ENCODE results near the gene PCDH10. TPM values are rescaled to one million over a fixed set of nuclear protein-coding genes. Genes with fewer than 3 reads are reported as not detected.

PCDH10 gene
- total and polyA plus RNA-seq, 10 of the 15 experiments (the other 5 are each of a cell fraction or from before 2014, with no cell fraction given), result under 0.01 to 0.38 (median 0.02) TPM; not detected in 6

GRCh38 chr4:133151691-133152329, 2.7 kb downstream of the PCDH10 start (continued):
- TF ChIP-seq IRF3 (IDR thresholded peaks at IDR 0.05), result no peak
- TF ChIP-seq, protein P1, sequence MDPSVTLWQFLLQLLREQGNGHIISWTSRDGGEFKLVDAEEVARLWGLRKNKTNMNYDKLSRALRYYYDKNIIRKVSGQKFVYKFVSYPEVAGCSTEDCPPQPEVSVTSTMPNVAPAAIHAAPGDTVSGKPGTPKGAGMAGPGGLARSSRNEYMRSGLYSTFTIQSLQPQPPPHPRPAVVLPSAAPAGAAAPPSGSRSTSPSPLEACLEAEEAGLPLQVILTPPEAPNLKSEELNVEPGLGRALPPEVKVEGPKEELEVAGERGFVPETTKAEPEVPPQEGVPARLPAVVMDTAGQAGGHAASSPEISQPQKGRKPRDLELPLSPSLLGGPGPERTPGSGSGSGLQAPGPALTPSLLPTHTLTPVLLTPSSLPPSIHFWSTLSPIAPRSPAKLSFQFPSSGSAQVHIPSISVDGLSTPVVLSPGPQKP (IDR thresholded peaks at IDR 0.05; ENCODE audit: low read depth, low read length), result no peak
- TF ChIP-seq ZZZ3 (IDR thresholded peaks at IDR 0.05; ENCODE audit: control insufficient read depth, insufficient read length, low read depth), result no peak
- no peak for TF ChIP-seq RUNX3 (IDR thresholded peaks at IDR 0.05; ENCODE audit: low read length)
- TF ChIP-seq MEF2B (IDR thresholded peaks at IDR 0.05; ENCODE audit: partially characterized antibody, poor library complexity, severe bottlenecking), result no peak
- no peak for TF ChIP-seq SUZ12 (IDR thresholded peaks at IDR 0.05; ENCODE audit: unreplicated experiment)
- no peak for TF ChIP-seq EP300 (IDR thresholded peaks at IDR 0.05; ENCODE audit: borderline replicate concordance in 1 of 2, control insufficient read depth in 1 of 2, low read depth in 2 of 2, low read length in 2 of 2)
- no peak for TF ChIP-seq EED (IDR thresholded peaks at IDR 0.05; ENCODE audit: low read depth)

DNA sequence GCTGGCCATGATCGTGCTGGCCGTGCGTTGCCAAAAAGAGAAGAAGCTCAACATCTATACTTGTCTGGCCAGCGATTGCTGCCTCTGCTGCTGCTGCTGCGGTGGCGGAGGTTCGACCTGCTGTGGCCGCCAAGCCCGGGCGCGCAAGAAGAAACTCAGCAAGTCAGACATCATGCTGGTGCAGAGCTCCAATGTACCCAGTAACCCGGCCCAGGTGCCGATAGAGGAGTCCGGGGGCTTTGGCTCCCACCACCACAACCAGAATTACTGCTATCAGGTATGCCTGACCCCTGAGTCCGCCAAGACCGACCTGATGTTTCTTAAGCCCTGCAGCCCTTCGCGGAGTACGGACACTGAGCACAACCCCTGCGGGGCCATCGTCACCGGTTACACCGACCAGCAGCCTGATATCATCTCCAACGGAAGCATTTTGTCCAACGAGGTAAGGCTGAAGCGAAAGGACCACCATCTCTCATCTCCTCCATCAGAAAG, 3.3 kb downstream of the PCDH10 start:
- ChIA-PET POLR2A (no interaction called here), RAD21 (ENCODE audit: unreplicated experiment) (interaction anchor here (2.6 kb wide), 1 partner anchor 13 kb away, joined by 12 read pairs; no protein-coding TSS in a partner anchor), SMC1A (ENCODE audit: uncharacterized antibody, unreplicated experiment) (interaction anchor here (1.0 kb wide), 1 partner anchor 13 kb away, joined by 3 read pairs; no protein-coding TSS in a partner anchor), CTCF (interaction anchor here (2.7 to 3.0 kb wide), 2 partner anchors 9 to 168 kb away, joined by 12 to 14 read pairs; no protein-coding TSS in a partner anchor)
- no TSS peak for BruUV-seq (replicated peaks)
- H4K20me1 ChIP-seq (ENCODE audit: control insufficient read depth, insufficient read depth), result no peaks in the 10 kb centered on the region
- in situ Hi-C loops (cut with MboI), result no loop called here
- no peak overlapping the region for H3K9ac ChIP-seq (ENCODE audit: control insufficient read depth, insufficient read depth, low read length)
- ATAC-seq (no peak), DNase-seq (ENCODE audit: low read depth, low spot score) (no peak), FAIRE-seq (no peak)
- H2AFZ ChIP-seq (ENCODE audit: control insufficient read depth, low read depth, low read length), result no peak overlapping the region
- H3K4me3 ChIP-seq, result no peak overlapping the region
- intact Hi-C loops (cut with micrococcal nuclease; ENCODE audit: unreplicated experiment), result no loop called here
- H3K79me2 ChIP-seq (ENCODE audit: control insufficient read depth, insufficient read depth, low read length), result no peaks in the 10 kb centered on the region
- WGBS (ENCODE audit: insufficient coverage, insufficient replicate concordance, low lambda C conversion rate, missing lambda C conversion rate), result 32% methylated on average over 26 of the region's 26 CpGs
- H3K27ac ChIP-seq (ENCODE audit: control insufficient read depth, insufficient read depth), result no peak overlapping the region
- peaks cover 8 to 18% of the 10 kb centered on the region in 2 experiments for H3K27me3 ChIP-seq (replicated peaks in 1 of 2; ENCODE audit: control insufficient read depth in 2 of 2, insufficient read depth in 2 of 2, low read length in 1 of 2)
- H3K9me3 ChIP-seq (replicated peaks; ENCODE audit: control insufficient read depth, insufficient read depth, low read length), result no peaks in the 10 kb centered on the region; the same call in 1 of the 3 replicates
- no peaks in the 10 kb centered on the region for H3K4me1 ChIP-seq (ENCODE audit: control insufficient read depth, insufficient read depth, low read length)
- no peaks in the 10 kb centered on the region for H3K36me3 ChIP-seq (ENCODE audit: control insufficient read depth in 2 of 2, insufficient read depth in 2 of 2, low read length in 1 of 2)
- H3K4me2 ChIP-seq (ENCODE audit: control insufficient read depth, insufficient read depth), result no peak overlapping the region
- TF ChIP-seq ETV6 (conservative IDR thresholded peaks at IDR 0.05 in 1 of 2, IDR thresholded peaks at IDR 0.05 in 1 of 2; ENCODE audit: borderline replicate concordance in 1 of 2, low read depth in 1 of 2) (no peak), MLLT1 (IDR thresholded peaks at IDR 0.05) (no peak), SREBF2 (IDR thresholded peaks at IDR 0.05; ENCODE audit: low read length) (no peak), FOXM1 (IDR thresholded peaks at IDR 0.05; ENCODE audit: low read depth, low read length) (no peak), ZBTB40 (IDR thresholded peaks at IDR 0.05; ENCODE audit: borderline replicate concordance) (no peak)
